GM10266 (cell line): ENCODE measurements around the gene ACTRT2.

Source experiments
- DNase-seq: peaks from one replicate; pipeline ENCODE4 v3.0.0; 2012; ENCODE audit errors: extremely low spot score
- CTCF ChIP-seq: IDR thresholded peaks from 2 replicates; pipeline ENCODE4 v1.5.1; 2012; ENCODE audit warnings: mild to moderate bottlenecking, low read depth; ENCODE audit not compliant: control insufficient read depth, insufficient read depth; ENCODE audit errors: missing control alignments

Gene ACTRT2

DNA sequence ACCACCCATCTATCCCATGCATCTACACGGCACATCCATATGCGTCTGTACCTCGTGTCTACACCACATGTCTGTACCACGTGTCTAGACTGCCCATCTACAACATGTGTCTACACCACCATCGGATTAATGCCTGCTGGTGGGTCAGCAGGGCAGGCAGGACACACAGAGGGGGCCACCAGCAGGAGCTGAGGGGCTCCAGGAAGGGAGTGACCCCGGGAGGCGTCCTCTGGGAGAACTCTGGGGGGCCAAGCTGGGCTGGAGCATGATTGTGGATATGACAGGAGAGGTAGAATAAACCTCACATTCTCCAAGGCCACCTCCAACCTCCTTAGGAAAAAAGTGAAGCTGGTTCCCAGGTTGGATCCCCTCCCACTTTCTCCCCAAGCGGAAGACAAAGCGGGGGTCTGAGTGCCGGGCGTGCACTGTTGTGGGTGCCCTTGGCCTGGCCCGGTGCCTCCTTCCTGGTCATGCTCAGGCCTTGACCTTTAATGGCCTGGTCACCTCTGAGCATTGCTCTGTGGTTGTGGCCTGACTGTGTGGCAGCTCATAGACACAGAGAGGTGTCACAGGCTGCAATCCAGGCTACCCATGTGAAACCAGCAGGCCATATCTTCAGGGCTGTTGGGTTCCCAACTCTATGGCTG, 881 bp upstream of the ACTRT2 start:
- no peak for DNase-seq
- TF ChIP-seq CTCF = no peak

GRCh38 chr1:3021801-3022401, 634 bp downstream of the ACTRT2 start:
- no peak for DNase-seq
- TF ChIP-seq CTCF = no peak

DNA sequence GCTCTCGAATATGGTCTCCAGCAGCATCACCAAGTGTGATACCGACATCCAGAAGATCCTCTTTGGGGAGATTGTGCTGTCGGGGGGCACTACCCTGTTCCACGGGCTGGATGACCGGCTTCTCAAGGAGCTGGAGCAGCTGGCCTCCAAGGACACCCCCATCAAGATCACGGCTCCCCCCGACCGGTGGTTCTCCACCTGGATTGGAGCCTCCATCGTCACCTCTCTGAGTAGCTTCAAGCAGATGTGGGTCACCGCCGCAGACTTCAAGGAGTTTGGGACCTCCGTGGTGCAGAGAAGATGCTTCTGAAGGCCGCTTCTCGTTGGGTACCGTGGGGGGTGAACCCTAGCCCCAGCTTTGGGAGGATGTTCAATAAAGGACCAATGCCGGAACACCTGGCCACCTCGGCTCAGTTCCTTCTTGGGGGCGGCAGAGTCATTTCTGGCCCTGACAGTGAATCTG, 1.3 kb downstream of the ACTRT2 start:
- no peak for TF ChIP-seq CTCF
- DNase-seq = no peak

- TF ChIP-seq CTCF = no peak
- DNase-seq = no peak
These were observed 1.7 kb downstream of the ACTRT2 start for GRCh38 chr1:3022976-3023375.

- no peak for TF ChIP-seq CTCF
These were observed 2.8 kb downstream of the ACTRT2 start for GRCh38 chr1:3024019-3024418.

GRCh38 chr1:3024588-3024987, 3.3 kb downstream of the ACTRT2 start:
- TF ChIP-seq CTCF = no peak
- no peak for DNase-seq

More at GRCh38 chr1:3024019-3024418, 2.8 kb downstream of the ACTRT2 start:
- no peak for DNase-seq

GRCh38 chr1:3026124-3026523, 4.9 kb downstream of the ACTRT2 start:
- no peak for TF ChIP-seq CTCF
- no peak for DNase-seq
